Stimulated activated CD8-positive, alpha-beta memory T cell treated with anti-CD3 and anti-CD28 coated beads, Interleukin-4, amount 100 ng/mL, for 1 hour (primary cell): ENCODE results near the gene DDX56.

Experiments used
- DNase-seq, 2 donors: peaks; one replicate each; pipeline ENCODE4 v3.0.0-alpha.2; 2020; ENCODE audit warnings: low read depth in 2 of 2, low spot score in 1 of 2

The DDX56 gene, protein sequence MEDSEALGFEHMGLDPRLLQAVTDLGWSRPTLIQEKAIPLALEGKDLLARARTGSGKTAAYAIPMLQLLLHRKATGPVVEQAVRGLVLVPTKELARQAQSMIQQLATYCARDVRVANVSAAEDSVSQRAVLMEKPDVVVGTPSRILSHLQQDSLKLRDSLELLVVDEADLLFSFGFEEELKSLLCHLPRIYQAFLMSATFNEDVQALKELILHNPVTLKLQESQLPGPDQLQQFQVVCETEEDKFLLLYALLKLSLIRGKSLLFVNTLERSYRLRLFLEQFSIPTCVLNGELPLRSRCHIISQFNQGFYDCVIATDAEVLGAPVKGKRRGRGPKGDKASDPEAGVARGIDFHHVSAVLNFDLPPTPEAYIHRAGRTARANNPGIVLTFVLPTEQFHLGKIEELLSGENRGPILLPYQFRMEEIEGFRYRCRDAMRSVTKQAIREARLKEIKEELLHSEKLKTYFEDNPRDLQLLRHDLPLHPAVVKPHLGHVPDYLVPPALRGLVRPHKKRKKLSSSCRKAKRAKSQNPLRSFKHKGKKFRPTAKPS

DNA sequence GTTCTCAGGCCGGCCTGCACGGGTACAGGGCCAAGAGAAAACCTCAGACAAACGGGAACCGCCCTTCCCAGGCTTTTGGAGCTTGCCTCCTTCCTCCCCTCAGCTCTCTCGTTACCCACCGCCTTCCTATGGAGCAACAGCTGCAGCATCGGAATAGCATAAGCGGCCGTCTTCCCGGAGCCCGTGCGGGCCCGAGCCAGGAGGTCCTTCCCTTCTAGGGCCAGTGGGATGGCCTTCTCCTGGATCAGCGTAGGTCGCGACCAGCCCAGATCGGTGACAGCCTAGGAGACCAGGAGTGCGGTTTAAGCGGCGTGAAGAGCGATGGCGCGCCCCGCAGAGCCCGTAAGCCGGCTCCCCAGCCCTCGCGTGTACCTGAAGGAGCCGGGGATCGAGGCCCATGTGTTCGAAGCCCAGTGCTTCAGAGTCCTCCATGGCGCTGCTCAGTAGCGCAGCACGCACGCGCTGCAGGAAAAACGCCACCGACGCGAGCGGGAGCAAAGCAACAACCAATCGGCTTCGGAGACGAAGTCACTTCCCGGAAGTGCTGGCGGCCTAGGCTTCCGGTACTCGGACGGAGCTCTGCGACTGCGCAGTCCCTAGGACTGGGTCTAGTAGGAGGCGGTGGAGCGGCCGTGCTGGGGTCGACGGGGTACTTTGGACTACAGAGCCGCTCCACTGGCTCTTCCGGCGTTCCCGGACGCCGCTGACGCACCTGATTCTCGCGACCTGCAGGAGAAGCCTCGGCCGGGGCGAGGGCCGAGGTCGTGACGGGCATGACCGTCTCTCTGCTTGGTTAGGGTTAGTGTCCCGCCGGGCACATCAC is at the start of gene DDX56:
Gene DDX56 (minus strand): TSS at position 445 of the 823 bp plus-strand sequence. CDS start 13 bp downstream, at position 432.
- DNase-seq = peak; percentile 72 to 89

DNA sequence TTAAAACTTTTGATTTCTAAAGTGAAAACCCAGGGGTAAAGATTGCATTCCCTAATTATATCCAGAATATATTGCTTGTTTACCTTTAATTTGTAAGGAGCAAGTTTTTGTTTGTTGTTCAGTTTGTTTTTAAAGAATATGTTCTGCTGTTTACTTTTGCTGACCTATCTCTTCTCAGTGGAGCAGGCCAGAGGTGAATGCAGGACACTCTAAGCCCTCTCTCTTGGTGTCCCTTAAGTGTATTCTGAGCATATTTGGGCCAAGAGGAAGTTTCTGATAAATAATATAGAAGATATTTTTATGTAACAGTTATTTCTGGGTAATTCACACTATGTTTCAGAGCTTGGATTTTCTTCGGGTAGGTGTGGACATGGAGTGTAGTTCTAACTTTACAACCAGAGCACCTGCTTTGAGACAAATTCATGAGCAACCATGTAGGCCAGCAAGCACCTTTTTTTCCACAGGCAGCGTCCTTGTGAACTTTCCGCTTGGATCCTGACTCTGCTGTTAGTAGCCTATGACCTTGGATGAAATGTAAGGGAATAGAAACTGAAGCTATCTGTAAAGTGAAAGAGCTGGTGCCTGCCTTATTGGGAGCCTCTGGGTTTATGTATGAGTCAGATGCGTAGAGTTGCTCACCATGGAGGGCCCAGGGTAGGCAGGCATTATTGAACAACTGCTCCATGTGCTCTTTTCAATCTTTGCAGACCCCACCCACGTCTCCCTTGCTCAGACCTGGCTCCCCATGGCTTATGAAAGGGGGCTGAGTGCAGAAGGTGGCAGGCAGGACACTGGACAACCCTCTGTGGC is 48.8 kb upstream of the DDX56 start:
- no peak for DNase-seq

DNA sequence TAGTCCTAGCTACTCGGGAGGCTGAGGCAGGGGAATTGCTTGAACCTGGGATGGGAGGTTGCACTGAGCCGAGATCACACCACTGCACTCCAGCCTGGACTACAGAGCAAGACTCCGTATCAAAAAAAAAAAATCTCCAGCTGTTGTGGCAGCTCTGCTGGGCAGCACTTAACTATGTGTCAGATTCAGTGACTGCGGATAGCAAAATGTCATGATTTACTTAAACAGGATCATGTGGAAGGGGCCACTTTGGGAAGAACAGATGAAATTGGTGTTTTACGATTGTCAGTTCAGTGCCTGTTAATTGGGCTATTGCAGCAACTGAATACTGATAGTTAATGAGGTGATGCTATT is 48.0 kb upstream of the DDX56 start:
- no peak for DNase-seq

DNA sequence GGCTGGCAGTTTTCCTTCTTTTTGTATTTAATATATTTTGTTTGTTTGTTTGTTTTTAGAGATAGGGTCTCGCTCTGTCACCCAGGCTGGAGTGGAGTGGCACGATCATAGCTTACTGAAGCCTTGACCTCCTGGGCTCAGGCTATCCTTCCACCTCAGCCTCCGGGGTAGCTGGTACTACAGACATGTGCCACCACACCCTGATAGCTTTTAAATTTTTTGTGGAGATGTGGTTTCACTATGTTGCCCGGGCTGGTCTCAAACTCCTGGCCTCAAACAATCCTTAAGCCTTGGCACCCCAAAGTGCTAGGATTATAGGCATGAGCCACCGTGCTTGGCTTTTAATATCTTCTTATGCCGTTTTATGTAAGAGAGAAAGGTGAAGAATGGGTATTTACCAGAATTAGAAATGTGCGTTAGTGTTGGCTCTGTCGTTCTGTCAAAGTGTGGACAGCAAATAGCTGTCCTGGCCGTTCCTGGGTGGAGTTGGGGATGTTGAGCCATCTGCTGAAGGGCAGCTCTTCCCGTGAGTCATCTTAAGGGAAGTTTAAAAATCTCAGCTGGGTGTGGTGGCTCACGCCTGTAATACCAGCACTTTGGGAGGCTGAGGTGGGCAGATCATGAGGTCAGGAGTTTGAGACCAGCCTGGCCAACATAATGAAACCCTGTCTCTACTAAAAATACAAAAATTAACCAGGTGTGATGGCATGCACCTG is 47.5 kb upstream of the DDX56 start:
- DNase-seq = no peak

DNA sequence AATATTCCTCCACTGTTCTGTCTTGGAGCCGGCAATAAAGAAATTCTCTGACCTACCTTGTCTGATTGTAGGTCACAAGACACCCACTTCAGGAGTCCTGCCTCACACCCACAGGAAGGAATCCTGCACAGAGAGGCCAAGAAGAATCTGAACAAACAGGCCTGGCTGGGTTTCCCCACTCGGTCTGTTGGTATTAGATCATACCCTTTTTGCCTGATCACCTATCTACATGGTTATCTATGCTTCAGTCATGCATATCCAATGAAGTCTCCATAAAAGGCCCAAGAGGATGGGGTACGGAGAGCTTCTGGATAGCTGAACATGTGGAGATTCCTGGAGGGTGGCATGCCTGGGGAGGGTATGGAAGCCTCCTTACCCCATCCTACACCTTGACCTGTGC is 45.0 kb upstream of the DDX56 start:
- DNase-seq = no peak

DNA sequence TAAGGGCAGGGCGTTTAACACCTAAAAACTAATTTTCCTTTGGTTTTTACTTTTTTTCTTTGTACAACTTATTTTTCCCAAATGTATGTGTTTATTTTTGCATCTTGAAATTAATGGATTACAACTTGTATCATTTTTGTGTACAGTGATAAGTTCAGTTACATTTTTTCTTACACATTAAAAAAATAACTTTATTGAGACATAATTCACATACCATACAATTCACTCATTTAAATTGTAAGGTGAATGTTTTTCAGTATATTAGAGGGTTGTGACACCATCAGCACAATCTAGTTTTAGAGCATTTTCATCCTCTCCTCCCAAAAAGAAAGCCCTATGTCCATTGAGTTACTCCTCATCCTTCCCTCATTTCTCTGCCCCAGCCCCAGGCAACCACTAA is 44.3 kb upstream of the DDX56 start:
- DNase-seq = no peak

DNA sequence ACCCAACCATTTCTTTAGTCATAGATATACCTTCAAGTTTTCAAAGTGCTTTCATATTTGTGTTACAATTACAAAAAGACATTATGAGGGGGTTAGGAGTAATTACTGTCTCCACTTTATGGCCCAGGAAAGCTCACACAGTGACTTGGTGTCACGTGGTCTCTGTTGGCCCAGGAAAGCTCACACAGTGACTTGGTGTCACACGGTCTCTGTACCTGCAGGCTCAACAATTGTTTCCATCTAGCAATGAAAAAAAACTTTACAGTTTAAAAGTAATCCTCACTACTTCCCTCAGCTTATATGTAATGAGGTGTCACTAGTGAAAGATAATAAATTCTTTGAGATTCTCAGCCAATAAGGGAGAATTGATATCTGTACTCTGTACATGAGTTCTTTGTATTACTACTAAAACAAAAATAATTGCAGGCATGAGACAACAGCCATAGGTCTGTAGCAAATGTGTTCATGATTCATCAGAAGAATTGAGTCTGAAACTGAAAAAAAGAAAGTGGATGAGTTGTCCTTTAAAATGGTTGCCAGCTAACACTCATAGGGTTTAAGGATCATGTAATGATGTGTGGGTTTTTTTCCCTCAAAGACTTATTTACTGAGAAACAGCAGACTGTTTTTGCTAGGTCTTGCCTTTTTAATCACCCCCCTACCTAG is 43.6 kb upstream of the DDX56 start:
- DNase-seq = no peak

DNA sequence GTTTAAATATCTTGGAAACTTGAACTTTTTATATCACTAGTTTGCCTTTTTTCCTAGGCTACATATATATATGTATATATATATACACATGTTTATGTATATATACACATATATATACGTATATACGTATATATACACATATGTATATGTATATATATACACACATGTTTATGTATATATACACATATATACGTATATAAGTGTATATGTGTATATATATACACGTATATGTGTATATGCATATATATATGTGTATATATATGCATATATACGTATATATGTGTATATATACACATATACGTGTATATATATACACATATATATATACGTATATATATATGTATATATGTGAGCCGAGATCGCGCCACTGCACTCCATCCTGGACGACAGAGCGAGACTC is 42.8 kb upstream of the DDX56 start:
- no peak for DNase-seq

DNA sequence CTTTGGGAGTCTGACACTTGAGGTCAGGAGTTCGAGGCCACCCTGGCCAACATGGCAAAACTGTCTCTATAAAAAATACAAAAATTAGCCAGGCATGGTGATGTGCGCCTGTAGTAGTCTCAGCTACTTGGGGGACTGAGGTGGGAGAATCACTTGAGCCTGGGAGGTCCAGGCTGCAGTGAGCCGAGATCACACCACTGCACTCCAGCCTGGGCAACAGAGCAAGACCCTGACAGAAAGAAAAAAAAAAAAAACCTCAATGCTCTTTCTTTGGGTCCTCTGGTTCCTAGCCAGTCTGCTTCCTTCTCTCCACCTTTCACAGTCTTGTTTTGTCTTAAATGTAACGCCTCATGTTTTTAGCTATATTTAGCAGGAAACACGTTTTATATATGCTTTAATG is 42.1 kb upstream of the DDX56 start:
- DNase-seq = no peak

DNA sequence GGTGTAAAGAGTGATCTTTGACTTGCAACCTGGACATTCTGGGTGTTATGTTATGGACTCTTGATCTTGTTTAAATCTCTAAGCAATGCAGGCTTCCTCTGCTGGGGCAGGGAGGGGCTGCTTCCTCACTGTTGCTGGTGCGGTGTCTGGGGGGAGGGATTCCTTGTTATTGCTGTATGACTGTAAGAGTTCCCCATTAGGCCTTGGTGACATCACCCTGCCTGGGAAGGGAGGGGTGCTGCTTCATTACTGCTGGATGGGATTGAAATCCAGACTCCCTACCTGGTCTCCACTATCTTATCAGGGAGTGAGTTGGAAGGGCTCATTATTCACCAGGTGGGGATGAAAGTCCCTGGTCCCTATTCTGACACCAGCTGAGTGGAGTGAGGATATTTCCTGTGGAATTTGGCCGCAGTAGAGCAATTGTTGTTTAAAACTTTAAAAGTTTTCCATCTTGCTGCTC is 41.5 kb upstream of the DDX56 start:
- DNase-seq = no peak

DNA sequence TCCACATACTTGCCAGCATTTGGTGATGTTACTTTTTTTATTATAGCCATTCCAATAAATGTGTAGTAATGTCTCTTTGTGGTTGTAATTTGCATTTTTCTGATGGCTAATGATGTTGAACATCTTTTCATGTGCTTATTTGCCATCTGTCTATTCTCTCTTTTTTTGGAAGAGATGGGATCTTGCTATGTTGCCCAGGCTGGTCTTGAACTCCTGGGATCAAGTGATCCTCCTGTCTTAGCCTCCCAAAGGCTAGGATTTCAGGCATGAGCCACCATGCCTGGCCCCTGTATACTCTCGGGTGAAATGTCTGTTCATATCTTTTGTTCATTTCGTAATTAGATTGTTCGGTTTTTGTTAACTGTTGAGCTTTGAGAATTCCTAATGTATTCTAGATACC is 36.1 kb upstream of the DDX56 start:
- no peak for DNase-seq

DNA sequence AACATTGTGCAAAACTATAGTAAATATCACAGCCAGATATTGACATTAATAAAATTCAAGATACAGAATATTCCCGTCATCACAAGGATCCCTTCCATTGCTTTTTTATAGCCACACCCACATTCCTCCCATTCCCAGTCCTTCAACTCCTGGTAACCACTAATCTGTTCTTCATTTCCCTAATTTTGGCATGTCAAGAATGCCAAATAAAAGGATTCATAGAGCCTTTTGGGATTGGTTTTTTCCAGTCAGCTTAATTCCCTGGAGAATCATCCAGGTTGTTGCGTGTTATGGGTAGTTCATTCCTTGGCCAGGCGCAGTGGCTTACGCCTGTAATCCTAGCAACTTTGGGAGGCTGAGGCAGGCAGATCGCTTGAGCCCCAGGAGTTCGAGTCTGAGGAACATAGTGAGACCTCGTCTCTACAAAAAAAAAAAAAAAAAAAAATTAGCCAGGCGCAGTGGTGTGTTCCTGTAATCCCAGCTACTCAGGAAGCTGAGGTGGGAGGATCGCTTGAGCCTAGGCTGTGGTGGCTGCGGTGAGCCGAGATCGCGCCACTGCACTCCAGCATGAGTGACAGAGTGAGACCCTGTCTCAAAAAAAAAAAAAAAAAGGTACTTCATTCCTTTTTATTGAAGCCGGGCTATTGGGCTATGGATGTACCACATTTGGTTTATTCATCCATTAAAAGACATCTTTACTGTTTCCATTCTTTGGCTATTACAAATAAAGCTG is 35.4 kb upstream of the DDX56 start:
- DNase-seq = no peak

DNA sequence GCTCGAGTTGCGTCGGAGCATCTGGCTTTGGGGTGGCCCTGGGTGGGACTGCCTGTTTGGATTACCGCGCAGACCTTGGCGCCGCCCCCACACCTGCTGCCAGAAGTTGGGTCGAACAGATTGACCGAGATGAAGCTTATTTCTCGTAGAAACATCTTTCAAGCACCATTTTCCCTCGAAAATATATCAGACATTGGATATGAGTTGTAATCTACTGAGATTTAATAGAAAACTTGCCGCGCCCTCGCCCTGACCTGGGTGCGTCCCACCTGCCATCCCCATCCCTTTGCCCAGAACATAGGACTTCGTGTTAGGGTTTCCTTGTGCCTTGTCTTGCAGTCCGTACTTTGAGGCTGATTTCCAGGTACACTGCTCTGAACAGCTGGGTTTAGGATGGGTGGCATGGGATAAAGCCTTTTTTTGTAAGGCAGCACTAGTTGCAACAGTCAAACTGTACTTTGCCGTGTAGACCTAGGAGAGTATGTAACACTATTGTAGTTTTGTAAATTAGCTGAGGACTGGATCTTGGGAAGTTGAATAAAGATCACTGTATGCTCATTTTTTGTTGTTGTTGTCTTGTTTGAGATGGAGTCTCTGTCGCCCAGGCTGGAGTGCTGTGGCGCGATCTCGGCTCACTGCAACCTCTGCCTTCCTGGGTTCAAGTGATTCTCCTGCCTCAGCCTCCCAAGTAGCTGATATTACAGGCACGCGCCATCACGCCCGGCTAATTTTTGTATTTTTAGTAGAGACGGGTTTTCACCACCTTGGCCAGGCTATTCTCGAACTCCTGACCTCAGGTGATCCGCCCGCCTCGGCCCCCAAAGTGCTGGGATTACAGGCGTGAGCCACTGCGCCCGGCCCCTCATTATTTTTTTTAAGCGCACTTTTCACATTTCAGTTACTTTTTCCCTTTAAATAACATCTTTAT is 33.7 kb upstream of the DDX56 start:
- no peak for DNase-seq

DNA sequence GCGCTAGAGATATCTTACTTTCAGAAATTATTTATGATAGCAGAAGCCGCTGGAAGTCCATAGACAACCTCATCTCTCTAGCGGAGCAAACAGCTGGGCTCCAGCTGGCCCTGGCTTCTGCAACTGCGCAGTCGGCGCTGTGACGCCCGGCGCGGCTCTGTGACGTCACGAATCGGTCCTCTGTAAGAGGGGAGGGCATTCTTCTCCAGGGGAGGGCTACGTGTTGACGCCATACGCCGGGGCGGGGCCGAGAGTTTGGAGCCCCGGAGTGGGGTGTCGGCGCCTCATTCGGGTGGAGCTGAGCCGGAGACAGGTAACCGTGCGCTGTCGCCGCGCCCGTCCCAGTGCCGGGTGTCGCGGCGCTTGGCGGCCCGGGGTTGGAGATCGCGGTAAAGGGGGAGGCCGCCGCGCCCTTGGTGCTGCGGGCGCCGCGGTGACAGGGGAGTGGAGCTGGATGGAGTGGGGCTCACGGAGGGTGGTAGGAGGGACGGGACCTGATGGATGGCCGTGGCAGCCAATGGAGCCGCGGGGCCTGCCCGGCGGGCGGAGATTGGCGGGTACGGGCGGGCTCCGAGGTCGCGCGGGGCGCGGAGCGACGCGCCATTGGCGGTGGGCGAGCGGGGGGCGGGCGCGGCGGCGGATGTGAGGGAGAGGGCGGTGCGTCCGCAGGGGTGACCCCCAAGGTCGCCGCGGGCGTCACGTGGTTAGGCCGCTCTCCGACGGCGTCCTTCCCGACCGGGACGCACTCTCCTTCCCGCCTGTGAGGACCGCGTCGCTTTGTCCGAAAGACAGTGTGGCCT is 32.8 kb upstream of the DDX56 start, which contains the start of gene OGDH:
Gene OGDH (plus strand): TSS at position 287 of the 800 bp plus-strand sequence. CDS start 17,717 bp downstream, outside the sequence.
- peak; percentile 99 for DNase-seq

DNA sequence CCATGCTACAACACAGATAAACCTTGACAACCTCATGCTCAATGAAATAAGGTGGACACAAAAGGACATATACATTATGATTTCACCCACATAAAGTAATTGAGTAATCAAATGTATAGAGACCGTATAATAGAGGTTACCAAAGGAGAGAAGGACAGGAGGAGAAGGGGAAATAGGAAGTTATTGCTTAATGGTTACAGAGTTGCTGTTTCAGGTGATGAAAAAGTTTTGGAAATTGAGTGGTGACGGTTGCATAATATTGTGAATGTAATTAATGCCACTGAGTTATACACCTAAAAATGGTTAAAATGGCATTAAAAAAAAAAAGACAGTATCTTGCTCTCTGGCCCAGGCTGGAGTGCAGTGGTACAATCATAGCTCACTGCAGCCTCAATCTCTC is 31.2 kb upstream of the DDX56 start:
- no peak for DNase-seq

DNA sequence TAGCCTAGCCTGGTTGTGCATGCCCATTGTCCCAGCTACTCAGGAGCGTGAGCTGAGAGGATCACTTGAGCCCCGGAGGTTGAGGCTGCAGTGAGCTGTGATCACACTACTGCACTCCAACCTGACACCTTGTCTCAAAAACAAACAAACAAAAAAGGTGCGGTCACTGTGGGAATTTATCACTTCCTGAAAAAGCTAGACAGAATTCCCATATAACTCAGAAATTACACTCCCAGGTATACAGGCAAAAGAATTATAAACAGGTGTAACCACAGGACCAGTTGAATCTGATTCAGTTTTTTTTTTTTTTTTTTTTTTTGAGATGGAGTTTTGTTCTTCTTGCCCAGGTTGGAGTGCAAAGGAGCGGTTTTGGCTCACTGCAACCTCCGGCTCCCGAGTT is 29.5 kb upstream of the DDX56 start:
- no peak for DNase-seq

DNA sequence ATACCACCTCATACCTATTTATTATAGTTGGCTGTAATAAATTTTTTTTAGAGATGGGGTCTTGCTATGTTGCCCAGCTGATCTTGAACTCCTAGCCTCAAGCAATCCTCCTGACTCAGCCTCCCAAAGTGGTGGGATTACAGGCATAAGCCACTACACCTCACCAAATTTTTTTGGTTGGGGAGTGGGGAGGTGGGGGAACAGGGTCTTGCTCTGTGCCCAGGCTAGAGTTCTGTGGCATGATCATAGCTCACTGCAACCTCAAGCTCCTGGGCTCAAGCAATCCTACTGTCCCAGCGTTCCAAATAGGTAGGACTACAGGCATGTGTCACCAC is 28.8 kb upstream of the DDX56 start:
- no peak for DNase-seq

DNA sequence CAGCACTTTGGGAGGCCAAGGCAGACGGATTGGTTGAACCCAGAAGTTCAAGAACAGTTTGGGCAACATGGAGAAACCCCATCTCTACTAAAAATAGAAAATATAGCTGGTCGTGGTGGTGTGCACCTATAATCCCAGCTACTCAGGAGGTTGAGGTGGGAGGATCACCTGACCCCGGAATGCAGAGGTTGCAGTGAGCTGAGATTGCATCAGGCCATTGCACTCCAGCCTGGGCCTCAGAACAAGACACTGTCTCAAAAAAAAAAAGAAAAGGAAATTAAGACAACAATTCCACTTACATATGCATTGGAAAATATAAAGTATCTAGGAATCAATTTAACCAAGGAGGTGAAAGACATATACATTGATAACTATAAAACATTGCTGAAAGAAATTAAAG is 25.5 kb upstream of the DDX56 start:
- no peak for DNase-seq
